B cell (primary cell): ENCODE results near the gene VPS13D. TPM values are rescaled to one million over a fixed set of nuclear protein-coding genes. Genes with fewer than 3 reads are reported as not detected.

Source experiments
- ATAC-seq: fragments of 200-7000 bp; cut with Tn5 transposase; one replicate; pipeline ENCODE4 v1.10.0; 2021; ENCODE audit warnings: low read depth, mild to moderate bottlenecking, moderate number of reproducible peaks, moderate library complexity
- CTCF ChIA-PET: fragments of 350-600 bp; sonication (Branson Sonifier 250); formaldehyde crosslinking; loops from one replicate; lab custom pipeline; 2021; ENCODE audit warnings: antibody characterized with exemption, inconsistent platforms; lab: Charles Lee
- POLR2A ChIA-PET: fragments of 350-600 bp; sonication (Branson Sonifier 250); formaldehyde crosslinking; loops from one replicate; lab custom pipeline; 2021; ENCODE audit warnings: antibody characterized with exemption; lab: Charles Lee
- DNase-seq: peaks from one replicate; pipeline ENCODE4 v3.0.0; 2013
- H2AFZ ChIP-seq: 2 replicates; pipeline ENCODE4 v1.6.1; 2012; ENCODE audit warnings: mild to moderate bottlenecking, low read depth, low read length; ENCODE audit not compliant: insufficient read depth, poor library complexity, severe bottlenecking
- H3K27ac ChIP-seq, 2 donors: 1 replicate in 1 of 2; 2 replicates in 1 of 2; pipeline ENCODE4 v1.5.1; 2012 to 2013; ENCODE audit warnings: low read length in 2 of 2, mild to moderate bottlenecking in 2 of 2, moderate library complexity in 1 of 2
- H3K27me3 ChIP-seq, 4 experiments: fragments of 200-600 bp in 1 of 4; sonication (generic) in 1 of 4; replicated peaks in 1 of 4; 1 replicate in 2 of 4; 2 replicates in 2 of 4; pipeline versions ENCODE4 v1.6.1 to v1.7.0; 2013 to 2016; ENCODE audit warnings: low read length in 3 of 4, mild to moderate bottlenecking in 2 of 4, mixed read lengths in 1 of 4, moderate library complexity in 1 of 4; ENCODE audit not compliant: insufficient read depth in 4 of 4, control insufficient read depth in 3 of 4; ENCODE audit errors: control extremely low read depth in 1 of 4
- H3K36me3 ChIP-seq, 2 experiments: replicated peaks in 1 of 2; 1 replicate in 1 of 2; 2 replicates in 1 of 2; pipeline versions ENCODE4 v1.6.1 to v1.7.1; 2013; ENCODE audit warnings: low read length in 1 of 2; ENCODE audit not compliant: insufficient read depth in 2 of 2, control insufficient read depth in 1 of 2; ENCODE audit errors: control extremely low read depth in 1 of 2, extremely low read depth in 1 of 2
- H3K4me1 ChIP-seq, 2 donors: fragments of 200-600 bp in 1 of 2; sonication (generic) in 1 of 2; 1 replicate in 1 of 2; 2 replicates in 1 of 2; pipeline versions ENCODE4 v1.5.1 to v1.6.1; 2013 to 2017; ENCODE audit warnings: low read length in 2 of 2; ENCODE audit not compliant: control insufficient read depth in 2 of 2, insufficient read depth in 2 of 2
- H3K4me2 ChIP-seq: replicated peaks from 2 replicates; pipeline ENCODE3; 2012; ENCODE audit warnings: mild to moderate bottlenecking, low read depth, low read length; ENCODE audit not compliant: poor library complexity, severe bottlenecking
- H3K4me3 ChIP-seq, 5 experiments: fragments of 200-600 bp in 1 of 5; sonication (generic) in 1 of 5; 1 replicate in 3 of 5; 2 replicates in 2 of 5; pipeline versions ENCODE4 v1.5.1 to v1.7.0; 2011 to 2016; ENCODE audit warnings: low read length in 4 of 5, mild to moderate bottlenecking in 4 of 5, low read depth in 2 of 5, control low read depth in 1 of 5, moderate library complexity in 1 of 5; ENCODE audit not compliant: insufficient read depth in 1 of 5; ENCODE audit errors: control extremely low read depth in 1 of 5, extremely low read depth in 1 of 5
- H3K79me2 ChIP-seq: fragments of 200-600 bp; sonication (generic); one replicate; pipeline ENCODE4 v1.6.0; 2016; ENCODE audit warnings: low read length; ENCODE audit not compliant: control insufficient read depth, insufficient read depth
- H3K9ac ChIP-seq: fragments of 200-600 bp; sonication (generic); 2 replicates; pipeline ENCODE4 v1.6.1; 2017; ENCODE audit warnings: mild to moderate bottlenecking, low read length, moderate library complexity
- H3K9me3 ChIP-seq, 3 donors: one replicate each; pipeline versions ENCODE4 v1.6.1 to v1.7.1; 2013; ENCODE audit warnings: low read length in 2 of 3; ENCODE audit not compliant: control insufficient read depth in 2 of 3, insufficient read depth in 1 of 3; ENCODE audit errors: control extremely low read depth in 1 of 3
- H4K20me1 ChIP-seq: 2 replicates; pipeline ENCODE4 v1.6.0; 2012; ENCODE audit warnings: mild to moderate bottlenecking, low read length; ENCODE audit not compliant: insufficient read depth, control insufficient read depth, poor library complexity, severe bottlenecking
- H3K27ac Mint-ChIP-seq: one replicate; pipeline ENCODE4 v1.8.0; 2021; ENCODE audit warnings: mixed read lengths
- H3K27me3 Mint-ChIP-seq: one replicate; pipeline ENCODE4 v1.8.0; 2021; ENCODE audit warnings: mixed read lengths
- H3K4me1 Mint-ChIP-seq: one replicate; pipeline ENCODE4 v1.8.0; 2021; ENCODE audit warnings: mixed read lengths
- H3K4me3 Mint-ChIP-seq: one replicate; pipeline ENCODE4 v1.8.0; 2021; ENCODE audit warnings: mixed read lengths
- H3K9me3 Mint-ChIP-seq: one replicate; pipeline ENCODE4 v1.8.0; 2022; ENCODE audit warnings: mixed read lengths; ENCODE audit not compliant: insufficient read depth
- EZH2 ChIP-seq: IDR thresholded peaks from 2 replicates; pipeline ENCODE4 v1.6.1; 2012; ENCODE audit warnings: borderline replicate concordance, low read depth, mild to moderate bottlenecking, moderate library complexity, low read length; ENCODE audit not compliant: insufficient read depth, poor library complexity, severe bottlenecking
- WGBS: methylation state at CpG from one replicate; pipeline ENCODE4 v1.1.5; 2013; ENCODE audit warnings: missing lambda C conversion rate; ENCODE audit not compliant: insufficient coverage; 5-methylcytosine and 5-hydroxymethylcytosine counted together
- intact Hi-C: fragments of 100-400 bp; cut with micrococcal nuclease; formaldehyde crosslinking; loops from one replicate; pipeline ENCODE4 v1.10.0; 2022
- polyA plus RNA-seq: library from polyadenylated mRNA; depleted of rRNA; stranded (reverse); fragments of >200 nt; gene quantifications from 2 replicates; pipeline ENCODE4 v1.2.3, GENCODE V29; 2012
- total RNA-seq, 2 donors: library from RNA; stranded (reverse); fragments of 120-200 nt in 1 of 2; gene quantifications; 1 replicate in 1 of 2; 2 replicates in 1 of 2; pipeline versions ENCODE4 v1.2.3 to v1.2.4, GENCODE V29; 2013 to 2022
- TF ChIP-seq, protein P1 (sequence below): fragments of 200-600 bp; IDR thresholded peaks from one replicate; pipeline ENCODE4 v1.8.0; 2022; ENCODE audit warnings: antibody characterized with exemption, mild to moderate bottlenecking

VPS13D gene
- total and polyA plus RNA-seq, 2 donors (not counting 1 experiment from before 2014, with no cell fraction given): 29.9 to 104 TPM

DNA sequence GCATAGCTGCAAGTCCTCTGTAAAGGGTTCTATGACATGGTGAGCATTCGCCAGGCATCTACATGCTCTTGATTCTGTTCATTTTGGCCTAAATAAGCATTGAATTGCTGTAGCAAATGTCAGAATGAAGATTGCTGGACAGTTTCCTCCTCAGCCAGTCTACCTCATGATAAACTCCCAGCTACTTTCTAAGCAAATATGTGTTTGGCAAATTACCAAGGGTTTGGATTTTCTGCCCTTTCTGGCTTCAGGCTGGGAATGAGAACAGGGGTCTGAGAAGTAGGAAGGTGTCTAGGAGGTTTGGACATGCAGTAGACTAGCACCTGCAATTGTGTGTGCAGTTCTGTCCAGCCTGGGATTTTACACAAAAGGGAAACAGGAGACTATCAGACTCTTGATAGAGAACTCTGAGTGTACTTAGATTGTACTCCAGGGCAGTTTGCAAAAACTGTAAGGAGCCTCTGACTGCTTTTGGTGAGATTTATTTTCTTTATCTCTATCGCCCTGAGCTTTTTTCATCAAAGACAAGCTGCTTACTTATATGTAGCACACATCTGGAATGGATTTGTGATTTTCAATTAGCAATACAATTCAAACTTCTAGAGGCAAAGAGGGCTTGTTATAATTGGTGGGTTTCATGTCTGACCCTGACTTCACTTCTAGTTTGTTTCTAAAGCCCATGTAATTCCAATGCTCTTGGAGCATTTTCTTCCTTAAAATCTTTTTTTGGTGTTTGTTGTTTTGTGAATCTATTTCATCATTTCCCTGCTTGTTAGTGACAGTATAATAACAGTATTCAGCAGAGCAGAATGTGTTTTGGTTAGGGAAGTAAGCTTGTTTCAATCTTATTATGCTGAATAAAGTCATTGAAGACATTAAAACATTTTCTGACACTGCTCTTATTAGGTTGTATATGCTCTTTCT, 150.8 kb downstream of the VPS13D start:
- H3K27me3 ChIP-seq: no peaks in the 10 kb centered on the region
- Mint-ChIP-seq H3K4me3 (no peak overlapping the region), H3K9me3 (no peaks in the 10 kb centered on the region), H3K27me3 (no peaks in the 10 kb centered on the region), H3K4me1 (no peaks in the 10 kb centered on the region), H3K27ac (no peak overlapping the region)
- CTCF ChIA-PET: no interaction called here
- no peaks in the 10 kb centered on the region for H3K79me2 ChIP-seq
- POLR2A ChIA-PET: no interaction called here
- H3K4me1 ChIP-seq: peaks cover 0 to 1% of the 10 kb centered on the region in 2 donors
- intact Hi-C loops: no loop called here
- no peak overlapping the region for H2AFZ ChIP-seq
- no peak for DNase-seq
- H3K9me3 ChIP-seq: no peaks in the 10 kb centered on the region
- H3K9ac ChIP-seq: no peak overlapping the region
- no peak overlapping the region for H3K4me2 ChIP-seq
- no peak overlapping the region for H3K4me3 ChIP-seq
- no peak overlapping the region for H3K27ac ChIP-seq
- ATAC-seq: no peak
- WGBS: 100% methylated on average over 1 of the region's 2 CpGs
- H3K36me3 ChIP-seq: peaks cover 11 to 83% of the 10 kb centered on the region in 2 experiments
- TF ChIP-seq, protein P1, sequence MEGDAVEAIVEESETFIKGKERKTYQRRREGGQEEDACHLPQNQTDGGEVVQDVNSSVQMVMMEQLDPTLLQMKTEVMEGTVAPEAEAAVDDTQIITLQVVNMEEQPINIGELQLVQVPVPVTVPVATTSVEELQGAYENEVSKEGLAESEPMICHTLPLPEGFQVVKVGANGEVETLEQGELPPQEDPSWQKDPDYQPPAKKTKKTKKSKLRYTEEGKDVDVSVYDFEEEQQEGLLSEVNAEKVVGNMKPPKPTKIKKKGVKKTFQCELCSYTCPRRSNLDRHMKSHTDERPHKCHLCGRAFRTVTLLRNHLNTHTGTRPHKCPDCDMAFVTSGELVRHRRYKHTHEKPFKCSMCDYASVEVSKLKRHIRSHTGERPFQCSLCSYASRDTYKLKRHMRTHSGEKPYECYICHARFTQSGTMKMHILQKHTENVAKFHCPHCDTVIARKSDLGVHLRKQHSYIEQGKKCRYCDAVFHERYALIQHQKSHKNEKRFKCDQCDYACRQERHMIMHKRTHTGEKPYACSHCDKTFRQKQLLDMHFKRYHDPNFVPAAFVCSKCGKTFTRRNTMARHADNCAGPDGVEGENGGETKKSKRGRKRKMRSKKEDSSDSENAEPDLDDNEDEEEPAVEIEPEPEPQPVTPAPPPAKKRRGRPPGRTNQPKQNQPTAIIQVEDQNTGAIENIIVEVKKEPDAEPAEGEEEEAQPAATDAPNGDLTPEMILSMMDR: no peak
- no peak for TF ChIP-seq EZH2
- H4K20me1 ChIP-seq: no peaks in the 10 kb centered on the region

DNA sequence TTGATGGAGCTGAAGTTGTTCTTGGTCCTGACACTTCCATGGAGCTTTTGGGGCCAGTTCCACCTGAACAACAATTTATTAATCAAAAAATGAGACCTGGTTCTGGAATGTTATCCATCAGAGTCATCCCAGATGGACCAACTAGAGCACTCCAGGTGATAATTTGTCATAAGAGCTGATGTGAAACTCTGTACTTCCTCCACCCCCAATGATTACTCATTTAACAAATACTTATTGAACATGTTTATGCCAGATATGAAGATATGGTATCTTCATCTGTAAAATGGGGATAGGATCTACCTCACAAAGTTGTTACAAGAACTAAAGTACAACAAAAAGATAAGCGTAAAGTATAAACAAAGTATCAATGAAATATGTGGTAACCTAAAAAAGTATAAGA, 153.2 kb downstream of the VPS13D start:
- H3K9ac ChIP-seq: no peak overlapping the region
- no peaks in the 10 kb centered on the region for H3K27me3 ChIP-seq
- H4K20me1 ChIP-seq: no peaks in the 10 kb centered on the region
- Mint-ChIP-seq H3K4me3 (no peak overlapping the region), H3K27ac (peak overlapping the region; percentile 17), H3K27me3 (no peaks in the 10 kb centered on the region), H3K4me1 (peaks cover 10% of the 10 kb centered on the region), H3K9me3 (peaks cover 10% of the 10 kb centered on the region)
- intact Hi-C loops: no loop called here
- H3K4me1 ChIP-seq: peaks cover 5 to 10% of the 10 kb centered on the region in 2 donors
- no peak overlapping the region for H2AFZ ChIP-seq
- no peaks in the 10 kb centered on the region for H3K79me2 ChIP-seq
- ChIA-PET POLR2A (interaction anchor here (0.6 kb wide), 1 partner anchor 728 kb away, joined by 4 read pairs; the partner anchor contains the start of gene FBXO44), CTCF (no interaction called here)
- ATAC-seq (no peak), DNase-seq (no peak)
- no CpG with 5 or more reads among the region's 1 CpG for WGBS
- no peak overlapping the region for H3K4me3 ChIP-seq
- H3K27ac ChIP-seq: no peak overlapping the region
- peaks cover 6 to 14% (median 9%) of the 10 kb centered on the region in 3 donors for H3K9me3 ChIP-seq
- no peak overlapping the region for H3K4me2 ChIP-seq
- no peak for TF ChIP-seq EZH2
- TF ChIP-seq, protein P1: no peak
- H3K36me3 ChIP-seq: peaks cover 20 to 87% of the 10 kb centered on the region in 2 experiments
